Kidney (tissue), 14 donors: ENCODE data around the gene UNKL. TPM values are rescaled to one million over a fixed set of nuclear protein-coding genes. Genes with fewer than 3 reads are reported as not detected.

Experiments
- DNase-seq, 5 donors: peaks; one replicate each; pipeline ENCODE4 v3.0.0-alpha.2; 2013 to 2020
- FAIRE-seq: peaks from 2 replicates; lab custom pipeline; 2012; peaks lifted over from hg19 to GRCh38; lab: Jason Lieb, UNC
- H3K27ac ChIP-seq, 2 donors: one replicate each; pipeline ENCODE4 v1.7.0; 2013; ENCODE audit warnings: low read depth in 2 of 2, low read length in 2 of 2, inconsistent platforms in 1 of 2
- H3K27me3 ChIP-seq: one replicate; pipeline ENCODE4 v1.7.1; 2013; ENCODE audit warnings: low read length, inconsistent platforms; ENCODE audit not compliant: control insufficient read depth, insufficient read depth
- H3K36me3 ChIP-seq, 3 donors: one replicate each; pipeline versions ENCODE4 v1.7.0 to v1.7.1; 2013; ENCODE audit warnings: low read length in 3 of 3, control low read depth in 1 of 3, inconsistent platforms in 1 of 3; ENCODE audit not compliant: insufficient read depth in 3 of 3, control insufficient read depth in 2 of 3
- H3K4me1 ChIP-seq, 3 donors: one replicate each; pipeline versions ENCODE4 v1.7.0 to v1.7.1; 2013; ENCODE audit warnings: low read length in 3 of 3, inconsistent platforms in 1 of 3, low read depth in 1 of 3; ENCODE audit not compliant: control insufficient read depth in 2 of 3, insufficient read depth in 2 of 3
- H3K4me3 ChIP-seq, 3 donors: one replicate each; pipeline versions ENCODE4 v1.7.0 to v1.8.1; 2013; ENCODE audit warnings: low read length in 3 of 3, control low read depth in 1 of 3, inconsistent platforms in 1 of 3
- H3K9ac ChIP-seq, 3 donors: one replicate each; pipeline versions ENCODE4 v1.7.0 to v1.7.1; 2013; ENCODE audit warnings: low read length in 3 of 3, control low read depth in 1 of 3, inconsistent platforms in 1 of 3
- H3K9me3 ChIP-seq, 3 donors: one replicate each; pipeline versions ENCODE4 v1.7.0 to v1.7.1; 2013; ENCODE audit warnings: low read length in 3 of 3, control low read depth in 1 of 3, inconsistent platforms in 1 of 3; ENCODE audit not compliant: control insufficient read depth in 2 of 3, insufficient read depth in 1 of 3
- CTCF ChIP-seq: IDR thresholded peaks from 3 replicates; pipeline ENCODE4 v1.5.1; 2012; ENCODE audit warnings: mild to moderate bottlenecking, moderate library complexity, borderline replicate concordance; ENCODE audit not compliant: insufficient read depth; ENCODE audit errors: extremely low read depth
- intact Hi-C: fragments of 100-400 bp; cut with DNase I; formaldehyde crosslinking; loops from one replicate; pipeline ENCODE4 v1.11.1; 2022
- polyA plus RNA-seq: library from polyadenylated mRNA; stranded (reverse); fragments of 350-450 nt; fragmentation: Illumina TruSeq; extraction: RNeasy Lipid Tissue Mini Kit (QIAGEN cat#74804); gene quantifications from one replicate; pipeline ENCODE4 v1.2.3, GENCODE V29; 2014; ENCODE audit warnings: low read depth, low replicate concordance; ENCODE audit not compliant: insufficient read depth
- total RNA-seq: library from RNA; stranded (reverse); fragmentation: NEBNext Ultra II Directional; extraction: Animal tissue kit (Norgen Biotek cat#: 25700); gene quantifications from one replicate; pipeline ENCODE4 v1.2.1, GENCODE V29; 2021
- donor health status: control.
- donor health status: control.
- donor health status: control.
- donor health status: control.
- donor health status: control.
- donor health status: DM: yes; HTN: yes; CAD: no.
- donor health status: Normal renal cell carcinoma (clear cell type).

Gene UNKL
- total and polyA plus RNA-seq, 2 donors from 2014 or later = 5.5 to 26.0 TPM

- peak in 3 of 5 donors; percentile 41 to 82 (median 46) for DNase-seq
- H3K36me3 ChIP-seq = peaks cover 0 to 26% (median 6%) of the 10 kb centered on the region in 3 donors
- H3K9me3 ChIP-seq = no peaks in the 10 kb centered on the region
- no peaks in the 10 kb centered on the region for H3K4me1 ChIP-seq
- TF ChIP-seq CTCF = peak; percentile 62
- H3K27ac ChIP-seq = no peak overlapping the region
- no peak overlapping the region for H3K4me3 ChIP-seq
- H3K27me3 ChIP-seq = no peaks in the 10 kb centered on the region
- H3K9ac ChIP-seq = no peak overlapping the region
- intact Hi-C loops = no loop called here
- no peak for FAIRE-seq
Measured at GRCh38 chr16:1363501-1364041, 50.9 kb downstream of the UNKL start.

- Histone ChIP-seq H3K9ac (no peak overlapping the region), H3K4me3 (no peak overlapping the region), H3K9me3 (no peaks in the 10 kb centered on the region), H3K27me3 (no peaks in the 10 kb centered on the region), H3K36me3 (peaks cover 2 to 26% (median 6%) of the 10 kb centered on the region in 3 donors), H3K4me1 (no peaks in the 10 kb centered on the region), H3K27ac (no peak overlapping the region)
- FAIRE-seq (no peak), DNase-seq (peak in 1 of 5 donors; percentile 63)
- no peak for TF ChIP-seq CTCF
- intact Hi-C loops = no loop called here
Measured at GRCh38 chr16:1362807-1363206, 51.7 kb downstream of the UNKL start.

GRCh38 chr16:1361685-1362360 is 52.7 kb downstream of the UNKL start:
- intact Hi-C loops = no loop called here
- TF ChIP-seq CTCF = no peak
- H3K9me3 ChIP-seq = no peaks in the 10 kb centered on the region
- H3K36me3 ChIP-seq = peaks cover 2 to 26% (median 6%) of the 10 kb centered on the region in 3 donors
- no peaks in the 10 kb centered on the region for H3K27me3 ChIP-seq
- H3K4me3 ChIP-seq = no peak overlapping the region
- FAIRE-seq = no peak
- H3K27ac ChIP-seq = no peak overlapping the region
- no peaks in the 10 kb centered on the region for H3K4me1 ChIP-seq
- peak in 1 of 5 donors; percentile 64 for DNase-seq
- no peak overlapping the region for H3K9ac ChIP-seq
